Kidney tubule cell (primary cell): ENCODE measurements around the gene TAF4.
"Not testable (repeated sequence)": the region's sequence is repeated elsewhere in the genome, so short reads cannot be mapped to it uniquely, and the experiment has no call there.

ENCODE experiments used
- DNase-seq: peaks from one replicate; pipeline ENCODE4 v3.0.0-alpha.2; 2018; ENCODE audit warnings: low spot score

Gene TAF4

DNA sequence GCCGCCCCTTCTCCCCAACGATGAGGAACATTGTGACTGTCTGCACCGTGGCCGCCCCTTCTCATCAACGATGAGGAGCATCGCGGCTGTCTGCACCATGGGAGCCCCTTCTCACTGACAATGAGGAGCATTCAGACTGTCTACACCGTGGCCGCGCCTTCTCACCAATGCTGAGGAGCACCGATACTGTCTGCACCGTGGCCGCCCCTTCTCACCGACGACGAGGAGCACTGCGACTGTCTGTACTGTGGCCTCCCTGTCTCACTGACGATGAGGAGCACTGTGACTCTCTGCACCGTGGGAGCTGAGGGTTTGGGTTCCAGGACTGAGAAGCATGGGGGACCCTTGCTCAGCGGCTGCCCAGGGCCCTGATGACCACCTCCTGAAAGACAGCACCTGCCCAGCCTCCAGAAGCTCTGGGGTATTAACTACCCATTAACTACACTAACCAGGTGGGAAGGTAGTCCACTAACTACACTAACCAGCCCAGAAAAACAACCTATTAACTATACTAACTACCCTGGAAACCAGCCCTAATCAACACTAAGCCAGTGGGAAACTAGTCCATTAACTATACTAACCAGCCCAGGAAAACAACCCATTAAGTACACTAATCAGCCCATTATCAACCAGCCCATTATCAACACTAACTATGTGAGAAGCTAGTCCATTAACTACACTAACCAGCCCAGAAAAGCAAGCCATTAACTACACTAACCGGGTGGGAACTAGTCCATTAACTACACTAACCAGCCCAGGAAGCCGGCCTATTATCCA, 116.9 kb downstream of the TAF4 start:
- DNase-seq: no peak

- not testable (repeated sequence) for DNase-seq
These were observed 117.6 kb downstream of the TAF4 start for GRCh38 chr20:61948056-61948455.

DNA sequence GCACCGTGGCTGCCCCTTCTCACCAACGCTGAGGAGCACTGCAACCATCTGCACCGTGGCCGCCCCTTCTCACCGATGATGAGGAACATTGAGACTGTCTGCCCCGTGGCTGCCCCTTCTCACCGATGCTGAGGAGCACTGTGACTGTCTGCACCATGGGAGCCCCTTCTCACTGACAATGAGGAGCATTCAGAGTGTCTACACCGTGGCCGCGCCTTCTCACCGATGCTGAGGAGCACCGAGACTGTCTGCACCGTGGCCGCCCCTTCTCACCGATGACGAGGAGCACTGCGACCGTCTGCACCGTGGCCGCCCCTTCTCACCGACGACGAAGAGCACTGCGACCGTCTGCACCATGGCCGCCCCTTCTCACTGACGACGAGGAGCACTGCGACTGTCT, 120.2 kb downstream of the TAF4 start:
- not testable (repeated sequence) for DNase-seq

- not testable (repeated sequence) for DNase-seq
These were observed 120.7 kb downstream of the TAF4 start for GRCh38 chr20:61944967-61945366.

DNA sequence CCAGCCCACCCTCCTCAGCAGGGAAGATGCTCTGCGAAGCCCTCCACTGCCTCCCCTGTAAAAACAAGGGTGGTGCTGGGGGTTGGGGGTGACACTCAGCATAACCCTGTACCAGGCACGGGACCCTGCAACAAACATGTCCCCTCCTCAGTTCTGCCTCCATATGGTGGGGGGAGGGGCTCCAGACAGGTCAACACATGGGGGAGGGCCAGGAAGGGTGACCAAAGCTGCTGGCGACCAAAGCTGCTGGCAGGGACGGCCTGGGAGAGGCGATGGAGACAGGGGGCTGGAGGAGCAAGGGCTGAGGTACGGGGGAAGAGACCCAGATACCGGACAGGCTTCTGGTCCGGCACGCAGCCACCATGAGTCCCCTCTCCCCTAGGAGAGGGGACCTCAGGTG, 123.2 kb downstream of the TAF4 start:
- no peak for DNase-seq

GRCh38 chr20:61941721-61942405, 123.8 kb downstream of the TAF4 start:
- no peak for DNase-seq

GRCh38 chr20:61940976-61941720, 124.5 kb downstream of the TAF4 start:
- no peak for DNase-seq

DNA sequence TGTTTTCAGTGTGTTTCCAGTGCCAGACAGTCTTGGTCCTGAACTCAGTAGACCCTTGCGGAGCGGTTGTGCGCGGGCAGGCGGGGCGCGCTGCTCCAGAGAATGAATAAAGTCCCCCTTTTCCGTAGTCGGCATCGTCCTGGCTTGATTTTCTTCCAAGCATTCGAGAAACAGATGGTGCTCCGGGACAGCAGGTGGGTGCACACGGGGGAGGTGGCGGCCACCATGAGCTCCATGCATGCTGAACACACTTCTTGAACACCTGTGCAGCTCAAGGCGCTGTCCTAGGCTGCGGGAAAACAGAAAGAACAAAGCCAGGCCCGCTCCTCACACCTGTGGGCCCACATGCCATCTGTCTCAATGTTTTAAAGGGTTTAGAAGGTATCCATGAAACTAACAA, 125.2 kb downstream of the TAF4 start:
- DNase-seq: no peak

DNA sequence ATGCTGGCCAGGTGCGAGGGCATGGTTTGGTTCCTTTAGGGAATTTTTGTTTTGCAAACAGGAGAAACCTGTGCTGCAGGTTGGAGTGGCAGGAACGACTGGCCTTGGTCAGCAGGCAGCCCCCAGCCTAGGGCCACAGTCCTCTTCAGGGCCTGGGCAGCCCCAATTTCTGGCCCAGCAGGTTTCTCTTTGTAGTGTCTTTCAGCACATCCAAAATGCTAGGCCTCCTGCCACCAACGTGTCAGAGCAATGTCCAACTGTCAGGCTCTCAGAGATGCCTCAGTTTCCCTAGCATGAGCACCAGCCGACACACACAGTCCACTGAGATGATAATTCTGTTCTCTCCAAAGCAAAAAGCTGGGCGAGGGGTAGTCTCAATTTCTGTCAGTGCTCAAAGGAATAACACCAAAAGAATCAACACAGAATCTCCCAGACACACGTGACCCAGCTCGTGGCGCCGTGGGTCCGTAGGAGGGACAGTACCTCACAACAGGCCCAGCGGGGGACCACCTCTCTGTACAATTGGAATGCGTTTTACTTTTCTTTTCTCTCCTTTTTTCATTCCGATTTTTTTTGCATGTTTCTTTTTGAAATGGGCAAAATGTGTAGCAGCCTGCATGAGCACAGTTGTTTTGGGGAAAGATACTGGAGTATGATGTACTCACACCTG, 125.9 kb downstream of the TAF4 start:
- DNase-seq: no peak

DNA sequence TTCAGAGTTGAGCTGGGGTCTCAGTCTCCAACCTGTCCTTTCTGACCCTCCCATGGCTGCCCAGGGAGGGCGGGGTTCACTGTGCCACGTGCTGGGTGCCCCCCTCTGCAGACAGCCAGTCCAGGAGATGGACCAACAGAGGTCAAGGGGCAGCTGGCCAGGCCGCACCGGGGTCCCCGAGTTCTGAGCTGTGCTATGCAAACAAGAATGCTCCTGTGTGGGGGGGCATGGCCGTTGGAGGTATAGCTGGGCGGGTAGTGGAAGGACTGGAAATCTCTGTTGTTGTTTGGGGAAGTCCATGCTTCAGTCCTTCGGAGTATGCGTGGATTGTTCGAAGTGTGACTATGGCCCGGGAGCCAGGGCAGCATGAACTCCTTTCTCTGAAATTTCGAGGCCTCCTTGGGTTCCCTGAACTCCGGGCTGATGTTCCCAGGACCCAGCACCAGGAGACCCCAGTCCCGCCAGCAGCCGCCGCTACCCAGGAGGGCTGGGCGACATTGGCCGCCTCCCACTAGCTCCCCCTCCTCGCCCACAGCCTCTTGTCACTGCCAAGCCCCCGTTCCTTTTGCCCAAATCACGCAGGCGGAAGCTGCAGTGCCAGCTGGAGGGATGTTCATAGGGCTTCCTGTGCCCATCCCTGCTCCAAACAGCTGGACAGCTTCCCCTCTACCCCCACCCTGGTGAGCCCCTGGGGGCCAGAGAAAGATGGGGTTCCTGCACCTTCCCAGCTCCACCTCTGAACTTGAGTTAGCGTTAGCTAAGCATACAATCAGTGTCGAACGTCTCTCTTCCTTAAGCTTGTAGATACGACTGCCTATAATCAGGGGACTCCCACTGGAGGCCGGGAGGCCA, 126.6 kb downstream of the TAF4 start:
- no peak for DNase-seq

GRCh38 chr20:61937963-61938838, 127.5 kb downstream of the TAF4 start:
- DNase-seq: no peak

DNA sequence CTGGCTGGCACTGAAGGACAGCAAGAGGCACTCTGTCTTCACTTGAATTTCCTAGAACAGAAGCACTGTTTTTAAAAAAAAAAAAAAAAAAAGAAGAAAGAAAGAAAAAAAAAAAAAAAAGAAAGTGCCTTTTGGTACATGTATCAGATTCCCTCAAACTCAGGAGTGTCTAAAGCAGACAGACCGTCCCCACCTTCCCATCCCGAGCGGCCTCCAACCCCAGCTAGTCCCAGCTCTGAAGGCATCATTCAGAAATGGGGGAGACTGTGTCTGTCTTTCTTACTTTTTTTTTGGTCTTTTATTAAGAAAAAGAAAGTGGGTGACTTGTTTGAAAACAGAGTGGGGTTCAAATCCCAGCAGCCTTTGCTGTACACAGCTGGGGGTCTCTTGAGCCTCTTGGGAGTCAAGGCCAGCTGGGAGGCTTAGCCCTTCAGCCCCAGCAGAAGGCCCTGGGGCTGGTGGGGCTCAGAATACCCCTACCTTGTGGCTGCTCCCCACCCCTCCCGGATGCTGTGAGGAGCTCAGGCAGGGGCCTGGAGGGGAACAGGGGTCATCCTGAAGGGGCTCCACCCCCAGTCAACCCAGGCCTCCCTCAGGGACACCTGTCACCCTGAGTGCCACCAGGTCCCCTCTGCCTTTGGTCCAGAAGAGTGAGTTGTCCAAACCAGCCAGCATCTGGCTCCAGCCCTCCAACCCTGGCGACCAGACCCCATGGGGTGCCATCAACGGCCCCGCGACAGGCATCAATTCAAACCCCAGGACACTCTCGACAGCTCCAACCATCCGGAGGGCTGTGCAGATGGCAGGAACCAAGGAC, 128.3 kb downstream of the TAF4 start:
- DNase-seq: no peak

- no peak for DNase-seq
These were observed 129.0 kb downstream of the TAF4 start for GRCh38 chr20:61936701-61937131.

DNA sequence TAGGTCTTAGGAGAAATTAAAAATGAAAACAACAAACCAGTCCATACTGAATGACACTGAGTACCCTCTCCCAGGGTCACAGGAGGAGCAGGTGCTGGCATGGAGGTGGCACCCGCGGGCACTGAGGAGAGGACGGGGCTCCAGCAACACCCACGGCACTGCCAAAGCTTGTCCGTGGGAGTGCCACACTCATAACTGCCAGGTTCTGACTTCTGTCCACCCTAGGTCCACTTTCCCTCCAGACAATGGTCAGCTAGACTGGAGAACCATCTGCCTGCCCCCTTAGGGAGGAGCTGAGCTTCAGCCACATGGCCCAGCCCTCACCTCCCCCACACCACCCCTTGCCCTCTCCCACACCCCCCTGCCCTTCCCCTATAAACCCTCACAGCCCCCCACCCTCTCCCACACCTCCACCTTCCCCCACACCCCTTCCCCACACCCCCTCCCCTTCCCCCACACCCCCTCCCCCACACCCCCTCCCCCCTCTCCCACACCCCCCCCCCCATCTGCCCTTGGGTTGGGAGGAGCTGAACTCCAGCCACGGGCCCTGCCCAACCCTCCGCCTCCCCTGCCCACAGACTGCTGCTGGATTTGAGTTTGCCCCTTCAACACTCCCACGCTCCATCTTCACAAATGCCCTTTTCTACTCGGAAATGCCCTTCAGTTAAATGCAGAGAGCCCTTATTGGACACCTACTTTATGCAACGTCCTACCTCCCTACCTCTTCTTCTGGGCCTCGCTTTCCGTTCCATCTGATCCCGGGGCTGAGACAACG, 129.6 kb downstream of the TAF4 start:
- DNase-seq: no peak

DNA sequence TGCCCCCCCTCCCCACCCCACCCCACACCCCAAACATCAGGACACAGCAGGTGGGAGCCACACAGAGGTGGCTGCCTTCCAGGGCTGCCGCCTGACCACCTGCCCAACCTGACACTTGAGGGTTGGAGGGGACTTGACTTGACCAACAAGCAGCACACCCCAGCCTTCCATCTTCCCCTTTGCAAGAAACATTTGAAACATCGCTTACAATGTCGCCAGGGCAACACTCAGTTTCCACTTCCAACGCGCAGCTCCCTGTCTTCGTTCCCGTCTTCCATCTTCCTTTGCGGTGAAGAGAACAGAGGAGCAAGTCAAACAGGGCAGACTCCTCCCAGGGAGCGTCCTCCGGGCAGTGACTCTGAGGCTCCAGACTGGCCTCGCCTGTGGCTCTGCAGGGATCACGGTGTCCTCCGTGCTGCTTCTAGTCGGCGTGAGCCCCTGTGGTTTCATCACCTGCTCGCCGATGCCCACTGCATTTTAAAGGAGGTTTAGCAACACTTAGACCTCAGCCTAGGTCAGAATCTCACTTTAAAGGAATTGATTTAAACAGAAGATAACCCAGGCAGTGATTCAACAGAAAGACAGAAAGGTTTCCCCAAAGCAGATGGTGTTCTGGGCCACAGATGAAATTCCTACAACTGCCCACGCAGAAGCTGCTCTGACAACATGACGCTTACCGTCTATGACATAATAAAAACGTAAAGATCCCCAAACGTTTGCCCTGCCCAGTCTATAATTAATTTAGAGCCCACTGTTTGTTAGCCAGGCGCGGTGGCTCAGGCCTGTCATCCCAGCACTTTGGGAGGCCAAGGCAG, 130.8 kb downstream of the TAF4 start:
- DNase-seq: no peak

DNA sequence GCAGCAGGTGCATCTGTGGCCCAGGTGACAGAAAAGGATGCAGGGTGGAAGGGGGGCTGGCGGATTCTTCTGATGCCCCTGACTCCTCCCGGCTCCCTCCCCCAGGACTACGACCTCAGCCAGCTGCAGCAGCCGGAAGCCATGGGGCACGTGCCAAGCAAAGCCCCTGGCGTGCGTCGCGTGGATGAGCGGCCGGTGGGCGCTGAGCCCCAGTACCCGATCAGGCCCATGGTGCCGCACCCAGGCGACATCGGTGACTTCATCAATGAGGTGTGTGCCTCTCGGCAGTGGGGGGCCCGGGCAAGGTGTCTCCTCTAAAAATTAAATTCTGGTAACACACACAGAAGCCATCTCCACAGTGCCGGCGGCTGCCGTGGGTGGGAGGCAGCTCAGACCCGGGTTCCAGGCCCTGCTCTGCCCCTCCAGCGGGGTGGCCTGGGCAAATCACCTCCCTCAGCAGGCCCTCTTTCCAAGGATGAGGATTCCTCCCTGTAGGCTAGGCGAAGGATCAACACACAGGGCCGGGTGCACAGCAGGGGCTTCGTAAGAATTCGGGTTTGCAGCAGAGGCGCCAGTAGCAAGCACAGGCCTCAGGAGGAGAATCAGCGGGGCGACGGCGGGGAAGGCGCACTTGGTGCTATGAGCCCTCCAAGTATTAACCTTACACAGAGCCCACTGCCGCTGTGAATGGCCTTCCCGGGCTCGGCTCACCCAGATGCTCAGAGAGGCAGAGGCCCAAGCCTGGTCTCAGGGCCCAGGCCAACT, 131.5 kb downstream of the TAF4 start:
- DNase-seq: no peak

GRCh38 chr20:61933481-61933950, 132.2 kb downstream of the TAF4 start:
- no peak for DNase-seq
